Glomerular endothelial cell (primary cell): Measurements from ENCODE around the gene RPS2. TPM values are rescaled to one million over a fixed set of nuclear protein-coding genes. Genes with fewer than 3 reads are reported as not detected.
"Not testable (repeated sequence)": the region's sequence is repeated elsewhere in the genome, so short reads cannot be mapped to it uniquely, and the experiment has no call there.

Experiments
- DNase-seq: peaks from one replicate; pipeline ENCODE4 v3.0.0-alpha.2; 2011; ENCODE audit warnings: low read depth, low spot score; ENCODE audit errors: extremely low read depth
- total RNA-seq: library from RNA; depleted of rRNA; stranded (reverse); fragments of >200 nt; gene quantifications from 2 replicates; pipeline ENCODE4 v1.2.3, GENCODE V29; 2015

The RPS2 gene
- total RNA-seq, 1 donor from 2014 or later, result 2,366 TPM

- DNase-seq, result peak; percentile 72
These were observed 21.6 kb downstream of the RPS2 start, which contains the start of gene MSRB1 for GRCh38 chr16:1942810-1943726. TSS of gene MSRB1 (minus strand) at chr16:1943199. CDS start at chr16:1943156, 43 bp downstream.

DNA sequence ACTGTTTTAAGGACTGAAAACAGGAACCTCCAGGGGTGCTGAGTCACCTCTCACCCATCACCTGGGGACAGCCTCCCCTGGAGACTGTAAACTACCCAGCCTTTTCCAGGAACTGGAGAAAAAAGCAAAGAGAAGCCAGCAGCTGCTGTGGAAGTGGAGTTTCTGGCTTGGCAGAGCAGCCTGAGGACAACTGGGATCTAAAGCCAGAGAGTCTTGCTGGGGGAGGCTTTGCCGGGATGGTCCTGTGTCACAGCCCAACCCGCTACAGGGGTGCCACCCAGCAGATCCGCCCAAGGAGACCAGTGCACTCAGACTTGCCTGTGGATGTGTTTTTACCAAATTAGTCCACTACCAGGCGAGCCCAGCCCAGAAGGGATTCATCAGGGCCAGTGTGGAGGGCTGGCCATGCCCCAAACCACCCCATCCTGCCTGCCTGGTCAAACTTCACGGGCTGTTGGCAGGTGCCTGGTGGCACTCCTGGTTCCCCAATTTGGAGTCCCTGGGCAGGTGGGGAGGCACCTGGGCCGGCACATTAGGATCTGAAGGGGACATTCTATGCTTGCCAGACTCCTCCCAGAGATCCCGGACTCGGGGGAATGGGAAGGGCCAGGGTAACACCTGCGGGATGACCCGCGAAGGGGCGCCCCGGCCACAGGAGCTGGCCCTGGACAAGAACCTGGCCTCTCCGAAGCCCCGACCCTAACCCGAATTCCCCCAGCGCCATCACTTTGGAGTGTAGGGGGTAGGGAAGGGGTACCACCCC is 22.4 kb downstream of the RPS2 start:
- no peak for DNase-seq

DNA sequence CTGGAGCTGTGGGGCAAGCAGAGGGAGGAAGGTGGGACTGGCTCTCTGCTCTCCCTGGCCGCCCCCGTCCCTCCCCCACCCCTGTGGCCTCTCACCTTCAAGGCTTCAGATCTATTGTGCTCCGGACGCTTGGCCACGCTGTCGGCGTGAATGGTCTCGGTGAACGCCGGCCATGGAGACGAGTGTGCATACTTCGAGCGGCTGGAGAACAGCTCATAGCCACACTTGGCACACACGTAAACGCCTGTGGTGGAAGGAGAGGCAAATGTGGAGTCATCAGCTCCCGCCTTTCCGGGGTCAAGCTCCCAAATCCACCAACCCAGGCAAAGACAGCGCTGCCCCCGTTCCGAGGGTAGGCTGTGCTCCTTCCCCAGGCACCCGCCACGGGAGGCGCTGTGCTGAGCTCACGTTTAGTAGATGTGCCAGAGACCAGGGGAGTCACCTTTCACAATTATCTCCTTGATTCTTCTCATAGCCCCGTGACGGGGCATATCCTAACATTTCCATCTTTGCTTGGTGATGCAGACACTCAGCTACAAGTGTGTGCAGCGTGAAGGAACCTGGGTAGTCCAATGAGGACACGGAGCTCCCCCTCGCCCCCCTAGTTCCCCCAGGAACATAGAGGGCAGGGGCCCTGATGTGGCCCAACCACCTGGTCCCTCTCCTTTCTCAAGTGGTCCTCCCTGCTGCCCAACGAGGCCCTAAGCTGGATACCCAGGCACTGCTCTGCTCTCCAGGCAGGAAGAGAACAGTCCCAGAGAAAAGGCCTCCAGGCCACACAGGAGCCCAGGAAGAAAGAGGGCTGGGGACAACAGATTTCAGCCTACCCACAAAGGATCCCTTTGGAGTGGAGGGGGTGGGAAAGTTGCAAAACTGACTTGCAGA is 23.2 kb downstream of the RPS2 start:
- DNase-seq, result no peak

- DNase-seq, result no peak
These were observed 24.1 kb downstream of the RPS2 start for GRCh38 chr16:1940273-1941161.

DNA sequence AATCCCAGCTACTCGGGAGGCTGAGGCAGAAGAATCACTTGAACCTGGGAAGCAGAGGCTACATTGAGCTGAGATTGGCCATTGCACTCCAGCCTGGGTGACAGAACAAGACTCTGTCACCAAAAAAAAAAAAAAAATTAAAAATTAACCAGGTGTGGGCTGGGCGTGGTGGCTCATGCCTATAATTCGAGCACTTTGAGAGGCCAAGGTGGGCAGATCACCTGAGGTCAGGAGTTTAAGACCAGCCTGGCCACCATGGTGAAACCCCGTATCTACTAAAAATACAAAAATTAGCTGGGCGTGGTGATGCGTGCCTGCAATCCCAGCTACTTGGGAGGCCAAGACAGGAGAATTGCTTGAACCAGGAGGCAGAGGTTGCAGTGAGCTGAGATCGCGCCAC is 24.8 kb downstream of the RPS2 start:
- not testable (repeated sequence) for DNase-seq

- DNase-seq, result no peak
These were observed 25.7 kb downstream of the RPS2 start for GRCh38 chr16:1938910-1939309.

- DNase-seq, result no peak
These were observed 26.3 kb downstream of the RPS2 start for GRCh38 chr16:1938316-1938715.

- DNase-seq, result no peak
These were observed 27.6 kb downstream of the RPS2 start for GRCh38 chr16:1936945-1937479.

DNA sequence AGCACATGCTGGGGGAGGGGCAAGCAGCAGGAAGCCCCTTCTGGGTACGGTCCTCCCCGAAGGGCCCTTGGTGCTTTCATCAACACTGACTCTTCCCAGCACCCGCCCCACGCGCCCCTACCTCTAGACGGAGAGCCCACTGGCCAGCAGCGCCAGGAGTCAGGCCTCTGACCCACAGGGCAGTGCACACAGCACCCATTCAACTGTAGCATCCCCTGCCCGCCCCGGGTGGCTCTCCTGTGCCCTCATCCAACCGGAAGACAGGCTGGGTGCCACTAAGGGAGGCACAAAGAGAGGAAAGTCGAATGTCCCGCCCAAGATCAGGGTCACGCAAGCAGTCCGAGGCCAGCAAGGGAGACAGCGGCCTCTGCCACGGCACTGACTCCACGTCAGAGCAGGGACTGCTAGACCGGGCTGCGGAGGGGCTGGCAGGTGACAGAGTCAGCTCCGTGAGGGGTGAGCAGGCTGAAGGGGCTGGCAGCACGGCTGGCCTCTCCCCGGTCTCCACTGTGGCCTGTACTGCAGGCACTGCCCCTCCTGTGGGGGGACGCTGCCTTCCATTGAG is 31.4 kb downstream of the RPS2 start:
- no peak for DNase-seq

DNA sequence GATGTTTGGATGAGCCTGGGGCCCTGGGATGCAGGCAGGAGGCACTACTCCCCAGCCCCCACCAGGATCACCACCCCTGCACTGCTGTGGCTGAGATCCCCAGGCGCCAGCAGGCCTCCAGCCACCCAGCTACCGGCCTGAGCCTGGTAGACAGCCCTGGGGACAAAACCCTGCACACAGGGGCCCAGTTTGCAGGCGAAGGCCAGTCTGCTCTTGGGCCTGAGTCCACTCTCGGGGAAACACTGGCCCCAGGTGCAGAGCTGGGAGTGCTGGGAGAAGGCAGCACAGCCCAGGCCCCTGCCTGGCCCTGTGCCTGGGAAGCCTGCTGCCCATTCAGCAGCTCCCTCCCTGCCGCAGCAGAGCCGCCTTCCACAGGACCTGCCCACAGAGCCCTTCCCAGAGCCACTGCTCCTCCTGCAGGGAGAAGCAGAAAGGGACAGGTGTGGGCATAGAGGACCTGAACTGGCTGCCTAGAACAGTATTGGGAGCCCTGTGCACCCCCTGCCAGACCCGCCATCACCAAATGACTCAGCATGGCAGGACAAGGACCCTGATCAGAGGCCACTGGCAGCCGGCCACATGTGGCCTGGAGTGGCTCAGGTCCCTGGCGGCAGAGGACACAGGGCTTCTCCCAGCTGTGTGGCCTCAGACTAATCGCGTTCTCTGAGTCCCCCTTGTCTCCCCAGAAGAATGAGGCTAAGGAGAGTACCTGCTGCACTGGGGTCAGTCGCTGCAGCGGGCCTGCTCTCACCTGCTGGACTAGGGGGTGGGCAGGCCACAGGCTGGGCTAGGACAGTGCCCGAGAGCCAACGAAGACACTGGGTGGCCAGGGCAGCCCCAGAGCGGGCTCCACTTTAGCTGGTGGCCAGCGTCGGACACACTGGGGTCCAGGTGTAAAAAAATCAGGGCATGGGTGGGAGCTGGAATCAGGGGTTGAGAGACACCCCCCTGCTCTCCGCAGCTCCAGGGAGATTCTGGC is 32.3 kb downstream of the RPS2 start:
- no peak for DNase-seq

DNA sequence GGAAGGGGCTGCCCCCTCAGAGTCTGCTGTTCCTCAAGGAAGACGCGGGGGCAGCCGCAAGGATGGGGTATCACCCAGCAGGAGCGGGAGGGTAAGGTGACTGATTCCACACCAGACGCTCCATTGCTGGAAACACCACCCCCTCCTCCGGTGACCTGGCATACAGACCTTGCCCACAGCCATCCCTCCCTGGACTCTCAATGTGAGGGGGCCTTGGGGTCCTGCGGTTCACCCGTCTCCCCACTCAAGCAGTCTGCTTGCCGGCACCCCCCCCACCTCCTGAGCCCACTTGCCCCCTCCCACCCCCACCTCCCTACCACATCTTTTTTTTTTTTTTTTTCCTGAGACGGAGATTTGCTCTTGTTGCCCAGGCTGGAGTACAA is 34.3 kb downstream of the RPS2 start:
- no peak for DNase-seq

GRCh38 chr16:1929578-1930337 is 34.9 kb downstream of the RPS2 start:
- no peak for DNase-seq

DNA sequence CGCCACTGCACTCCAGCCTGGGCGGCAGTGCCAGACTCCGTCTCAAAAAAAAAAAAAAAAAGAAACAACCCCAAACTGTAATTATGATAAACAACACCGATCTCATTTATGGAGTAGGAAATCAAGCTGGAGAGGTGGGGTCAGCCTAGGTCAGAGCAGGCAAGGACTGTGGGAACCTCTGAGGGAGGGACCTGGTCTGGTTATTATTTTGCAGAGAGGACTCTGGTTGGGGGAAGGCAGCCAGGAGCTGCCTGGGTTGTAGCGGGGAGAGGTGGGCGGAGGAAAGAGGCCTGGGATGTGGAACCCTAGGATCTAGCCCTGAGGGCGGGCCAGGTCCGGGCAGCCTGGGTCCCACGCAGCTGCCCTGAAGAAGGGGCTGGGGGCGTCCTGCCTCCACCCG is 35.5 kb downstream of the RPS2 start:
- no peak for DNase-seq

- DNase-seq, result no peak
These were observed 38.4 kb downstream of the RPS2 start for GRCh38 chr16:1926271-1926670.

DNA sequence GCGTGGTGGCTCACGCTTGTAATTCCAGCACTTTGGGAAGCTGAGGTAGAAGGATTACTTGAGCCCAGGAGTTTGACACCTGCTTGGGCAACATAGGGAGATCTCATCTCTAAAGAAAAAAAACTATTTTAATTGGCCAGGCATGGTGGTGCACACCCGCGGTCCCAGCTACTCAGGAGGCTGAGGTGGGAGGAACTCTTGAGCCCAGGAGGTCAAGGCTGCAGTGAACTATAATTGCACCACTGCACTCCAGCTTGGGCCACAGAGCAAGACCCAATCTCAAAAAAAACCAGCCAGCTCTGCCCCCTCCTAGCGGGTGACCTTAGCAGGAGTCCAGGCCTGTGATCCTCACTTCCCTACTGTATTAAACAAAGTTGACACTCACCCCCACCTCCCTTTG is 40.5 kb downstream of the RPS2 start:
- DNase-seq, result no peak

DNA sequence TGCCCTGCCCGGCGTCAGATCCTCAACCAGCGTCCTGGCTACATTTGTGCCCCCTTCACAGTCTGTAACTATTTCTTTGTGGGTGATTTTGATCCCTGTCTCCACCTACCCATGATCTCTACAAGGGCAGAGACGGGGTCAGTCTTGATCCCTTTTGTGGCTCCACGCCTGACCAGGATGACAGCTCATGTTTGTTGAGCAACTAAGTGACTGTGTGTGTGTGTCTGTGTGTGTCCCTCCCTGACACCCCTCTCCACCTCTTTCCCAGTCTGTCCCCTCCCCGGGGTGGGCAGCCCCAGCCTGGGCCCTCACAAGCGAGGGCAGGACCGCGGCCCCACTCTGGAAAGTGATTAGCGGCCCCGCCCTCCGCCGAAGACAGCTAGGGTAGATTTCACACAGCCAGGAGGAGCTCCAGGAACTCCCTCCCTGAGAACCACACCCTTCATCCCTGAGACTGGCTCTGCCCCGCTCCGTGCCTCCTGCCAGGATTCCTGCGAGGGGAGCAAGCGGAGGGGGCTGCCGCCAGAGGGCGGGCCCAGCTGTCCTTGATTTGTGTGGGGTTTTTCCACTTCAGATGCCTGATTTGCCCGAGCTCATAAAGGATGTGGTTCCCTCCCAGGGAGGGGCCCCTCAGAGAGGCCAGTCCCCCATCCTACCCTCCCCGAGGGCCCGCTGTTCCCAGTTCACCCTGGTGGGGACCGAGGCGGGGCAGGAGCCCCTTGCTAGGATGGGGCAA is 41.2 kb downstream of the RPS2 start:
- no peak for DNase-seq

- no peak for DNase-seq
These were observed 42.3 kb downstream of the RPS2 start for GRCh38 chr16:1922357-1922756.
